ENCODE data around the gene CNTFR.

Gene CNTFR

DNA sequence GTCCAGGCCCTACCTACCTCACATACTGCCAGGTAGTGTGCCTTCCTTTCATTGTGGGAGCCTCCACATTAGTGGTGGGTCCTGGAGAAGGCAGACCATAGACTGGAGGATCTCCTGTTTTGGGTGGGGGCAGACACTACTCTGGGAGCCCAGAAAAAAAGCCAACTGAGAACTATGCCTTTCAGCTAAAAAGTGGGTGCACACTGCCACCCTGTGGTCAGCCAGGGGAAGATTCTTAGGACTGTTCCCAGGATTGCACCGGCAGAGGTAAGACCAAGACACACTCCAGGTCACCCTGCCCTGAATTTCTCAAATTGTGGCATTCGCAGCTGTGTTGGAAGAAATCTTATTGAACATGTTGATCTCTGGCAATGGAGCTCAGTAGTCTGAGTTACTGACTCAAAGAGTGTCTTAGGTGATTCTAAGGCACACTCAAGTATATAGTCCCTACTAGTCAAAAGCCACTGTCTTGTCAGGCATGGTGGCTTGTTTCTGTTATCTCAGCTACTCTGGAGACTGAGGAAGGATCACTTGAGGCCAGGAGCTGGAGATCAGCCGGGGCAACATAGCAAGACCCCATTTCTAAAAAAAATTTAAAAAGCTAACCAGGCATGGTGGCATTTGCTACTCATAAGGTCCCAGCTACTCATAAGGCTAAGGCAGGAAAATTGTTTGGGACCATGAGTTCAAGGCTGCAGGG lies 44.5 kb upstream of the CNTFR start:
- TF ChIP-seq, protein P1, sequence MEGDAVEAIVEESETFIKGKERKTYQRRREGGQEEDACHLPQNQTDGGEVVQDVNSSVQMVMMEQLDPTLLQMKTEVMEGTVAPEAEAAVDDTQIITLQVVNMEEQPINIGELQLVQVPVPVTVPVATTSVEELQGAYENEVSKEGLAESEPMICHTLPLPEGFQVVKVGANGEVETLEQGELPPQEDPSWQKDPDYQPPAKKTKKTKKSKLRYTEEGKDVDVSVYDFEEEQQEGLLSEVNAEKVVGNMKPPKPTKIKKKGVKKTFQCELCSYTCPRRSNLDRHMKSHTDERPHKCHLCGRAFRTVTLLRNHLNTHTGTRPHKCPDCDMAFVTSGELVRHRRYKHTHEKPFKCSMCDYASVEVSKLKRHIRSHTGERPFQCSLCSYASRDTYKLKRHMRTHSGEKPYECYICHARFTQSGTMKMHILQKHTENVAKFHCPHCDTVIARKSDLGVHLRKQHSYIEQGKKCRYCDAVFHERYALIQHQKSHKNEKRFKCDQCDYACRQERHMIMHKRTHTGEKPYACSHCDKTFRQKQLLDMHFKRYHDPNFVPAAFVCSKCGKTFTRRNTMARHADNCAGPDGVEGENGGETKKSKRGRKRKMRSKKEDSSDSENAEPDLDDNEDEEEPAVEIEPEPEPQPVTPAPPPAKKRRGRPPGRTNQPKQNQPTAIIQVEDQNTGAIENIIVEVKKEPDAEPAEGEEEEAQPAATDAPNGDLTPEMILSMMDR (IDR thresholded peaks at IDR 0.05; ENCODE audit: low read depth, low read length) = peak; percentile 82
- no peak for DNase-seq (ENCODE audit: extremely low read depth, low read depth)

DNA sequence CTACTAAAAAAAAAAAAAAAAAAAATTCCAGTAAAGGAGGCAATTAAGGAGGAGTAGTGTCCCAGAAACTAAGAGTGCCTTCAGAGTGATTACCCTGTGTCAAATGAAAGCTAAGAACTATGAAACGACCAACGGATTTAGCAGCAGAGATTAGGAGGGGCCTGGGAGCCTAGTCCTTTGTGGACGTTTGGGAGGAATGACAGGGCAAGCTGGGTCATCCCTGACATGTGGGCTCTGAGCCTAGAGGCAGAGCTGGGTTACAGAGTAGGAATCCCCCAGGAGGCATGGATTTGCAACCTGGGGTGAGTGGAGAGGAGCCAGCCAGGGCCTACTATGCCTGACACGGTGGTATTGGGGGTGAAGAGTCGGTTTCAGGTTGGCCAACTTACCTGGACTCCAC lies 43.6 kb upstream of the CNTFR start:
- DNase-seq (ENCODE audit: extremely low read depth, low read depth) = no peak
- TF ChIP-seq, protein P1 (IDR thresholded peaks at IDR 0.05; ENCODE audit: low read depth, low read length) = no peak

DNA sequence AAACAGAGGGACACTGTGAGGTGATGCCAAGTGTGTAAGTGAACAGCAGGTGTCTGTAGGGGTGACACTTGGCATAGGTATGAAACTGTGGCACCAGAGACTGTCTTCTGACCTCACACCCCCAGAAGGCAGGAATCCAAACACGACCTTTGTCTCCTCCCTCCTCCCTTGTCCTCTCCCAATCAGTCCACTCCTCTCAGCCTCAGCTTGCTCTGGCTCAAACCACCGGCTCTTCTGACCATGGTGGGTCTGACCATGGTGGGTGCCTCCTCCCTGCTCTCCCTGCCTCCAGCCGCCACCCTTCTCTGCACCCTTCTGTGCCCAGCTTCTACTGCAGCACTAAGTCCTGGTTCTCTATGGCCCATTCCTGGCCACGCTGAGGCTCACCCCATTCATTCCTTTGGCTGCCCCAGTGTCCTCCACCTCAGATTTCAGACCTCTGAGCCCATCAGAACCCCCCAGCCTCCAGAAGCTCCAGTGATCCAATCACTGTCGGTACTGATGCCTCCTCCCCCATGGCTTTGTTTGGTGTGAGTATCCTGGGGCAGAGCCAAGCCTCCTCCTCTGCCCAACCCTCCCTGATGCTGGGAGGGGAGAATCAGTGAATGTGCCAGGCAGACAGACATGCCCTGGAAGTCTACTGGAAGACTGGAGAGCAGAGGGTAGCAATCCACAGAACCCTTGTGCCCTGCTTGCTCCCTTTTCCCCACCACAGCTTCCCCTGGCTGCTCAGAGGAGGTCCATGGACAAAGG lies 41.1 kb upstream of the CNTFR start:
- DNase-seq (ENCODE audit: extremely low read depth, low read depth) = no peak
- TF ChIP-seq, protein P1 (IDR thresholded peaks at IDR 0.05; ENCODE audit: low read depth, low read length) = no peak

DNA sequence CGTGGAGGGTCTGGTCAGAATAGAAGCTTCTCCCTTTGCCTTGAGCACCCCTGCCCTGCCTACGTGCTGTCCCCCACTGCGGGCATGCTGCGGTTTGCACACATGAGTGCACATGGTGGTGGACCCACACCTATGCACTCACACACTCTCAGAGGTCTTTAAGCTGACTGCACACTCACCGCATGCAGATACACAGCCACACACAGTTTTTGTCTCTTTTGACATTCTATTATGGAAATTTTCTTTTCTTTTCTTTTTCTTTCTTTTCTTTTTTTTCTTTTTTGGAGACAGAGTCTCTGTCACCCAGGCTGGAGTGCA lies 39.9 kb upstream of the CNTFR start:
- no peak for DNase-seq (ENCODE audit: extremely low read depth, low read depth)
- TF ChIP-seq, protein P1 (IDR thresholded peaks at IDR 0.05; ENCODE audit: low read depth, low read length) = no peak

DNA sequence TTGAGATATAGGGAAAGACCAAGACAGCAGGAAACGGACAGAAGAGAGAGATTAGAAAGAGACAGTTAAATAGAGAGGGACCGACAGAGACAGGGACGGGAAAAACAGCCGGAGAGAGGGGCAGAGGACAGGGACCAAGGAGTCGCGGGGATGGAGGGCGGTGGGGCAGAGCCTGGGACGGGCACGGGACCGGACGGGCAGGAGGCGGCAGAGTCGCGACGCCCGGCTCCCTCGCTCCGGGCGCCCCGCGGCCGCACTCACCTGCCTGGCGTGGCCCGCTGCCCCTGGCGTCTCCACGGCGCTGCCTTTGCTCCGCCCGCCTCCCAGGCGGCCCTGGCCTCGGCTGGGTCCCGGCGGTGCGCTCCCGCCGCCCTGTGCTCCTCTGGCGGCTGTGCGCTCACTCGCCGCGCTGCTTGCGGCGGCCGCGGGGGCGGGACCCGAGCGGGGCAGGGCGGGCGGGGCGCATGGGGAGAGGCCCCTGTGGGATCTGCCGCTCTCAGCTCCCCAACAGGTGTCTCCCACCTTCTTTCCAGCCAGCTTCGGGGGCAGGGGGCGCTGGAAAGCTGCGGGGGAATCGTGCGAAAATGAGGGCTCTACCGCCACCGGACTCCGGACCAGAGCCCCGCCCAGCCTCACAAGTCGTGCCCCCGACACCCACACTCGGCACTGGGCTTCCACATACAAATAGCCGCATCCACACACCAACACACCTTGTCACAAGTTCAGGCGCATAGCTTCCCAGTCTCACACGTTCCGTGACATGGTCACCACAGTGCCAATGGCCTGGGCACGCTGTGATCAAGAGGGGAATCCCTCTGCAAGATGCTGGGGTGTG lies 39.3 kb upstream of the CNTFR start, which contains the start of gene ARID3C:
Gene ARID3C, minus strand, starts transcription at position 411 of the 835 bp plus-strand sequence. CDS start 1,052 bp downstream, outside the sequence.
- TF ChIP-seq, protein P1 (IDR thresholded peaks at IDR 0.05; ENCODE audit: low read depth, low read length) = no peak
- DNase-seq (ENCODE audit: extremely low read depth, low read depth) = no peak

DNA sequence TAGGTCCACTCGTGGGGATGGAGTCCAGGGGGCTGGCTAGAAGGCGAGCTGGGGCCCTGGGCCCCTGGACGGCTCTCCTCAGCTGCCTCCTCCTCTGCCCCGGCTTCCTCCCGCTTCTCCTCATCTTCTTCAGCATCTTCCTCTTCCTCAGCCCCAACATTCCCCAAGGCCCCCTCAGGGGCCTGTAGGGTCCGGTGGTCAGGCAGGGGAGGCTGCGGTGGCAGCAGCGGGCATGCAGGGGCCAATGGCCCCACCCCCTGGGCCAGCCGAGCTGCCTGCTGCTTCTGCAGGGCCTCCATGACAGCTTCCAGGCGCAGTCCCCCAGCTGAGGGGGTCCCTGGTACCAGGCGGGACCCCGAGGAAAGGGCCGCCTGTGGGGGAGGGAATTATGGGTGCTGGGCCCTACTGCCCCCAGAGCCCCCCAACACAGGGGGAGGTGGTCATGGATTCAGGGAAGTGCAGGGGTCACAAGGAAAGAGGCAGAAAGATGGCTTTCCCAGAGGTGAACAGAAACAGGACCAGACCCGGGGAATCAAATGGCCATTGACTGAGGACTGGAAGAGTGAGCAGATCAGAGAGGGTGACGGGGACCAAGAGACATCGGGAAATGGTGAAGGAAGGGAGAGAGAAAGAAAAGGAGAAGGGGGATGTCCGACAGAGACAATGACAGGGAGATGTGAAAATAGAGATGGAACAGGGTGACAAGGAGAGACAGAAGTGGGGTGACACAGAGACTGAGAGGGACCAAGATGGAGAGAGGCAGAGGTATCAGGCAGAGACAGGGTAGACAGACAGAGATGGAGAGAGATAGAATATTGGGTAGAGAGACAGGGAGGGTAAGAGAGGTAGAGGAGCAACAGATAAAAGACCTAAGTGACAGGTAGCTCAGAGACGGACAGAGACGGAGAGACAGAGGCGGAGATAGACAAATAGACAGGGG lies 38.5 kb upstream of the CNTFR start:
- TF ChIP-seq, protein P1 (IDR thresholded peaks at IDR 0.05; ENCODE audit: low read depth, low read length) = no peak
- DNase-seq (ENCODE audit: extremely low read depth, low read depth) = no peak
